ENCODE data around the gene CD63.

GRCh38 chr12:55732288-55732687 is 3.5 kb upstream of the CD63 start:
- no peak for TF ChIP-seq POLR2A (IDR thresholded peaks at IDR 0.05)
- no peak for TF ChIP-seq CTCF (IDR thresholded peaks at IDR 0.05)

Measured in adrenal gland (tissue), 5 donors.